Measurements from ENCODE around the gene USP12. TPM values are rescaled to one million over a fixed set of nuclear protein-coding genes. Genes with fewer than 3 reads are reported as not detected.
A peak's percentile ranks its signal among the peaks of the same experiment; 100 is the strongest.

The USP12 gene
- total RNA-seq, 1 donor = 52.4 TPM

DNA sequence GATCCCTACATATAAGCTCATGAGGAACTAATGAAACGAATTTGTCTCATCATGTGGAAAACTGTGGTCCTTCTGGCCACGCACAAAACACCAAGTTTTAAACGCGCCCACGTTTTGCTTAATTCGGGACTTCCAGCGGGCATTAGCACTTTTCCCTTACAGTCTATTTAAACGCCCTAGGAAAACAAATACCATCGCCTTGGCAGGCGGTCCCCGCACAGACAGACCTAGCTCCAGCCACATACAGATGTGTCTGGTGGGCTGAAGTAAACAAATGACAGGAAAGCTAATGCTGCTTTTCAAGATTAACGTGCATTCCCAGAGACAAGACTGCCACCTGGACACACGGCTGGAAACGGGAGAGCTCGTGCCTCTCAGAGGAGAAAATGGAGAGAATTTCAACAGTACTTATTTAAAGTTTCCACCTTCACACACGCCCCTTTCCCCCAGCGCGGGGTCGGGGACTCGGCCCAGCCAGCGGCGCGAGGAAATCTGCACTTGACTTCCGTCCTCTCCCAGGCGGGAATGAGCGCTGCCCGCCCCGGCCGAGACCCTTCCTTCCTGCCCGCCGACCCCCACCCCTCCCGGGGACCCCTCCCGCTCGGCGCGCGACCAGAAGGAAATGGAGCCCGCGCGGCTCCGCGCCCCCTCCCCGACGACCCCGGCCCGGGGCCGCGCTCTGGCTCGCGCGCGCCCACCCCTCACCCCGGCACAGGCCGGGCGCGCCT is 931 bp downstream of the USP12 start:
- Histone ChIP-seq H3K27me3 (ENCODE audit: insufficient read depth, low read length) (no peaks in the 10 kb centered on the region), H3K9me3 (ENCODE audit: low read depth, low read length) (no peaks in the 10 kb centered on the region), H3K4me3 (ENCODE audit: low read length) (peak overlapping the region; percentile 53), H3K4me1 (ENCODE audit: insufficient read depth, low read length) (peaks cover 43% of the 10 kb centered on the region)

GRCh38 chr13:27170221-27170515 is 1.4 kb downstream of the USP12 start:
- H3K9me3 ChIP-seq (ENCODE audit: low read depth, low read length) = no peaks in the 10 kb centered on the region
- H3K4me3 ChIP-seq (ENCODE audit: low read length) = peak overlapping the region; percentile 53
- no peaks in the 10 kb centered on the region for H3K27me3 ChIP-seq (ENCODE audit: insufficient read depth, low read length)
- peaks cover 42% of the 10 kb centered on the region for H3K4me1 ChIP-seq (ENCODE audit: insufficient read depth, low read length)

DNA sequence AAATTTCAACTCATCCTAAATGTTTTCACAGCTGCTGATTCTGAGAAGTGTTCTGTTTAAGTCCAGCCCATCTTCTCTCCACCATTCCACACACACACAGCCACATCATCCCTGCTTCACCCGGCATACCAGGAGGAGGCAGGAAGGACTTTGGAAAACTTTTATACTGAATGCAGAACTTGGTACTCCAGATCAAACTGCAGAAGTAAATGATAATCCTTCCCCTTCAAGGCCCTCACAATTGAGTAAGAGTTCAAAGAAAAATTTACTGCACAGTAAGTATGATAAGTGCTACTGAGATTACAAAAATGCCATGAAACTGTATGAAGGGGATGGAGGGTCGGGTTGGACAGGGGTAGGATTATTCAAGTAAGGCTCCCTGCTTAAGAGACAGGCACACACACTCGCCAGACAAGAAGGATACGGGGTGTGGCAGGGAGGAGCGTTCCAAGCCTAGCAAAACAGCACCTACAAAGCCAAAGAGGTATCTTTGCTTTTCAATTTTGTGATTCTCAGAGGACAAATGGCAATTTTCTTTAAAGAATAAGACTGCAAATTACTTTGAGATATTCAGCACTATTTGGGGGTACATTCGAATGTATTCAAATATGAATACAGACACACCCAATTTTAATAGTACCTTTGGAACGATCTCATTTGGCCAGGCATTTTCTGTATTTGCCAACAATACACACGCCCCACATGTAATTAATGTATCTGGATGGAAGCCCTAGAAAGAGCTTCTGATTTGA is 2.5 kb downstream of the USP12 start:
- Histone ChIP-seq H3K4me3 (ENCODE audit: low read length) (no peak overlapping the region), H3K4me1 (ENCODE audit: insufficient read depth, low read length) (peaks cover 39% of the 10 kb centered on the region), H3K27me3 (ENCODE audit: insufficient read depth, low read length) (no peaks in the 10 kb centered on the region), H3K9me3 (ENCODE audit: low read depth, low read length) (no peaks in the 10 kb centered on the region)

GRCh38 chr13:27168086-27168485 is 3.5 kb downstream of the USP12 start:
- Histone ChIP-seq H3K27me3 (ENCODE audit: insufficient read depth, low read length) (no peaks in the 10 kb centered on the region), H3K9me3 (ENCODE audit: low read depth, low read length) (no peaks in the 10 kb centered on the region), H3K4me1 (ENCODE audit: insufficient read depth, low read length) (peaks cover 41% of the 10 kb centered on the region), H3K4me3 (ENCODE audit: low read length) (no peak overlapping the region)

GRCh38 chr13:27166313-27166712 is 5.3 kb downstream of the USP12 start:
- H3K4me3 ChIP-seq (ENCODE audit: low read length) = no peak overlapping the region
- H3K27me3 ChIP-seq (ENCODE audit: insufficient read depth, low read length) = no peaks in the 10 kb centered on the region
- peaks cover 33% of the 10 kb centered on the region for H3K4me1 ChIP-seq (ENCODE audit: insufficient read depth, low read length)
- H3K9me3 ChIP-seq (ENCODE audit: low read depth, low read length) = no peaks in the 10 kb centered on the region

- Histone ChIP-seq H3K4me1 (ENCODE audit: insufficient read depth, low read length) (peaks cover 10% of the 10 kb centered on the region), H3K9me3 (ENCODE audit: low read depth, low read length) (no peaks in the 10 kb centered on the region), H3K4me3 (ENCODE audit: low read length) (no peak overlapping the region), H3K27me3 (ENCODE audit: insufficient read depth, low read length) (no peaks in the 10 kb centered on the region)
Measured at GRCh38 chr13:27161980-27162379, 9.6 kb downstream of the USP12 start.

DNA sequence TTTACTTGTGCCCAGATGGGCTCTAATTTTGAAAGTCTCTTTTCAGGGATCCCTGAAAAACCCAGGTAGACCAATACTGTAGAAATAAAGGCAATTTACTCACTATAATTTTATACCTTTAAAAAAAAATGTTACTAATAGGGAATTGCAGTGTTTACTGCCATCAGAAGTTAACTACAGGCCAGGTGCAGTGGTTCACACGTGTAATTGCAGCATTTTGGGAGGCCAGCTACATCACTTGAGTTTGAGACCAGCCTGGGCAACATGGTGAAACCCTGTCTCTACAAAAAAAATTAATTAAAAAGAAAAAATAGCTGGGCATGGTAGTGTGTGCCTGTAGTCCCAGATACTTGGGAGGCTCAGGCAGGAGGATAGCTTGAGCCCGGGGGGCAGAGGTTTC is 10.2 kb downstream of the USP12 start:
- Histone ChIP-seq H3K4me3 (ENCODE audit: low read length) (no peak overlapping the region), H3K27me3 (ENCODE audit: insufficient read depth, low read length) (no peaks in the 10 kb centered on the region), H3K9me3 (ENCODE audit: low read depth, low read length) (no peaks in the 10 kb centered on the region), H3K4me1 (ENCODE audit: insufficient read depth, low read length) (peaks cover 10% of the 10 kb centered on the region)

- Histone ChIP-seq H3K27me3 (ENCODE audit: insufficient read depth, low read length) (no peaks in the 10 kb centered on the region), H3K9me3 (ENCODE audit: low read depth, low read length) (no peaks in the 10 kb centered on the region), H3K4me3 (ENCODE audit: low read length) (no peak overlapping the region), H3K4me1 (ENCODE audit: insufficient read depth, low read length) (peaks cover 10% of the 10 kb centered on the region)
Measured at GRCh38 chr13:27160657-27161295, 10.8 kb downstream of the USP12 start.

DNA sequence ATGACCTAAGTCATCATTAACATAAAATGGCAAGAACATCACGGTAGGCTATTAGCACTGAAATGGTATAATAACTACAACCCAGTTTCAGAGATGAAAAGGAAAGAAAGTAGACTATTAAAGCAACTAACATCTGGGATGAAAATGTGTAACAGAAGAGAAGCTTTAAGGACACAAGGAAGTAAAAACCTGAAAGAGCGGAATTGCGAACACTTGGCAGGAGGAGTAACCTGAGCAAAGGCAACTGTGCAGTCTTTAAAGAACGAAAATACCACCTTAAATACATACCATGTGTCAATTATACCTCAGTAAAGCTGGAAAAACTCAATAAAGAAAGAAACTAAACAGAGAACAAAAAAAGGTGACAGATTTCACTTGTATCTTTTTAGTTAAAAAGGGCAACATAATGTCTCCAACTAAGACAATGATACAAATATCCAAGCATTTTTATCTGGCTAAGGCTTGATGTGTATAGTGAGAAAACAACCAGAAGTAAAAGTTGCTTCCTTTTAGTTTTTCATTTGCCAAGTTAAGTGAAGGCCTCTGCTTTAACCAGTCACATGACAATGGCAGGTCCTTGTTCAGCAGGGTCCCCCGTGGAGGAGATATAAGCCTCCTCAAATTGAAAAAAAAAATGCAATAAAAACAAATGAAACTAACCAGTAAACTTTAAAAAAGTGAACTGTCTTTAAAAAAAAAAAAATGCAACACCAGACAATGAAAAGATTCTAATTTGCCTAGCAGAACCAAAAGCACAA is 11.6 kb downstream of the USP12 start:
- Histone ChIP-seq H3K9me3 (ENCODE audit: low read depth, low read length) (no peaks in the 10 kb centered on the region), H3K4me3 (ENCODE audit: low read length) (no peak overlapping the region), H3K27me3 (ENCODE audit: insufficient read depth, low read length) (no peaks in the 10 kb centered on the region), H3K4me1 (ENCODE audit: insufficient read depth, low read length) (peaks cover 10% of the 10 kb centered on the region)

- Histone ChIP-seq H3K4me1 (ENCODE audit: insufficient read depth, low read length) (peaks cover 5% of the 10 kb centered on the region), H3K4me3 (ENCODE audit: low read length) (no peak overlapping the region), H3K9me3 (ENCODE audit: low read depth, low read length) (no peaks in the 10 kb centered on the region), H3K27me3 (ENCODE audit: insufficient read depth, low read length) (no peaks in the 10 kb centered on the region)
Measured at GRCh38 chr13:27158335-27158734, 13.3 kb downstream of the USP12 start.

DNA sequence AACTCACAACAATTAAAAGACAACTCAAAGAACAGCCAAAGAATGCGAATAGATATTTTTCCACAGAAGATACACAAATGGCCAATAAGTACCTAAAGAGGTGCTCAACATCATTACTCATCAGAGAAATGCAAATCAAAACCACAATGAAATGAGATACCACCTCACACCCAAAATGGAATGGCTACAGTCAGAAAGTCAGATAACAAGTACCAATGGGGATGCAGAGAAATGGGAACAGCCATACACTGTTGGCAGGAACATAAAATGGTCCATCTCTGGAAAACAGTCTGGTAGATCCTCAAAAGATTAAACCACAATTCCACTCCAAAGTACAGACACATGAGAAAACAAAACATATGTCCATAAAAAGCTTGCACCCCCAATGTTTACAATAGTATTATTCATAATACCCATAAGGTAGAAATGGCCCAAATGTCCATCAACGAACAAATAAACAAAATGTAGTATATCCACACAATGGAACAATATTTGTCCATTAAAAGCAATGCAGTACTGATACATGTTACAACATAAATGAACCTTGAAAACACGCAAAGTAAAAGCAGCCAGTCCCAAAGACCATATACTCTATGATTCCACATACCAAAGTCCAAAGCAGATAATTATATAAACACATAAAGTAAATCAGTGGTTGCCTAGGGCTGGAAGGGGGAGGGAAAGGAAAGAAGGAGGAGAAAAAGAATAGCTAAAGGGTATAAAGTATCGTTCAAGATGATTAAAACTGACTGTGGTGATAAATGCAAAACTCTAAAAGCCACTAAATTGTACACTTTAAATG is 19.6 kb downstream of the USP12 start:
- H3K27me3 ChIP-seq (ENCODE audit: insufficient read depth, low read length) = no peaks in the 10 kb centered on the region
- no peak overlapping the region for H3K4me3 ChIP-seq (ENCODE audit: low read length)
- peaks cover 9% of the 10 kb centered on the region for H3K4me1 ChIP-seq (ENCODE audit: insufficient read depth, low read length)
- H3K9me3 ChIP-seq (ENCODE audit: low read depth, low read length) = no peaks in the 10 kb centered on the region

DNA sequence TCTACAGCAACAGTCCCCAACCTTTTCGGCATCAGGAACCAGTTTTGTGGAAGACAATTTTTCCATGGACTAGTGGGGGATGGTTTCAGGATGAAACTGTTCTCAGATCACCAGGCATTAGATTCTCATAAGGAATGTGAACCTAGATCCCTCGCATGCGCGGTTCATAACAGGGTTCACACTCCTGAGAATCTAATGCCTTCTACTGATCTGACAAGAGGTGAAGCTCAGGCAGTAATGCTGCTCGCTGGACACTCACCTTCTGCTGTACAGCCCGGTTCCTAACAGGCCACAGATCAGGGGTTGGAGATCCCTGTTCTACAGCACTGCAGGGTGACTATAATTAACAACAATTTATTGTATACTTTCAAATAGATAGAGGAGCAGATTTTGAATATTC is 21.9 kb downstream of the USP12 start:
- Histone ChIP-seq H3K4me3 (ENCODE audit: low read length) (no peak overlapping the region), H3K27me3 (ENCODE audit: insufficient read depth, low read length) (no peaks in the 10 kb centered on the region), H3K4me1 (ENCODE audit: insufficient read depth, low read length) (peaks cover 9% of the 10 kb centered on the region), H3K9me3 (ENCODE audit: low read depth, low read length) (no peaks in the 10 kb centered on the region)

DNA sequence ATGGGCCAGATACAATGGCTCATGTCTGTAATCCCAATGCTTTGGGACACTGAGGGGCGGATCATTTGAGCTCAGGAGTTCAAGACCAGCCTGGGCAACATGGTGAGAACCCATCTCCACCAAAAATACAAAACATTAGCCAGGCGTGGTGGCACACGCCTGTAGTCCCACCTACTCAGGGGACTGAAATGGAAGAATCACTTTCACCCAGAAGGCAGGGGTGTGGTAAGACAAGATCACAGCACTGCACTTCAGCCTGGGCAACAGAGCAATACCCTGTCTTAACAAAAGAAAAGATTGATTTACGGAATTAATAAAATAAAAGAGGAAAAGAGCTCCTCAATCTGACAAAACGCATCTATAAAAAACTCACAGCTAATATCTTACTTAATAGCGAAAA is 22.7 kb downstream of the USP12 start:
- H3K4me1 ChIP-seq (ENCODE audit: insufficient read depth, low read length) = peaks cover 9% of the 10 kb centered on the region
- H3K9me3 ChIP-seq (ENCODE audit: low read depth, low read length) = no peaks in the 10 kb centered on the region
- no peaks in the 10 kb centered on the region for H3K27me3 ChIP-seq (ENCODE audit: insufficient read depth, low read length)
- no peak overlapping the region for H3K4me3 ChIP-seq (ENCODE audit: low read length)

- peaks cover 9% of the 10 kb centered on the region for H3K4me1 ChIP-seq (ENCODE audit: insufficient read depth, low read length)
- H3K27me3 ChIP-seq (ENCODE audit: insufficient read depth, low read length) = no peaks in the 10 kb centered on the region
- no peaks in the 10 kb centered on the region for H3K9me3 ChIP-seq (ENCODE audit: low read depth, low read length)
- no peak overlapping the region for H3K4me3 ChIP-seq (ENCODE audit: low read length)
Measured at GRCh38 chr13:27147530-27148170, 24.0 kb downstream of the USP12 start.
